HG03457 (cell line): ENCODE results near the gene FAM8A1.
"Not testable (repeated sequence)": the region's sequence is repeated elsewhere in the genome, so short reads cannot be mapped to it uniquely, and the experiment has no call there.

Experiments used
- ATAC-seq: cut with Tn5 transposase; IDR thresholded peaks from one replicate; pipeline ENCODE4 v1.9.1; 2021; ENCODE audit warnings: moderate number of reproducible peaks; ENCODE audit not compliant: unreplicated experiment

The FAM8A1 gene

GRCh38 chr6:17599877-17600526 lies at the start of gene FAM8A1:
FAM8A1 (plus strand) TSS chr6:17600302; CDS start chr6:17600410, 108 bp downstream.
- peak; percentile 71 for ATAC-seq

GRCh38 chr6:17551383-17551958 lies 48.6 kb upstream of the FAM8A1 start:
- no peak for ATAC-seq

GRCh38 chr6:17552861-17553260 lies 47.2 kb upstream of the FAM8A1 start:
- ATAC-seq = no peak

GRCh38 chr6:17556014-17556413 lies 44.1 kb upstream of the FAM8A1 start:
- ATAC-seq = no peak

GRCh38 chr6:17562636-17563035 lies 37.5 kb upstream of the FAM8A1 start:
- no peak for ATAC-seq

GRCh38 chr6:17565399-17565798 lies 34.7 kb upstream of the FAM8A1 start:
- ATAC-seq = no peak

GRCh38 chr6:17574866-17575560 lies 25.1 kb upstream of the FAM8A1 start:
- no peak for ATAC-seq

GRCh38 chr6:17577059-17577458 lies 23.0 kb upstream of the FAM8A1 start:
- no peak for ATAC-seq

GRCh38 chr6:17580518-17581048 lies 19.5 kb upstream of the FAM8A1 start:
- peak; percentile 75 for ATAC-seq

- not testable (repeated sequence) for ATAC-seq
Measured at GRCh38 chr6:17581282-17581681, 18.8 kb upstream of the FAM8A1 start.

GRCh38 chr6:17583811-17584210 lies 16.3 kb upstream of the FAM8A1 start:
- no peak for ATAC-seq

- no peak for ATAC-seq
Measured at GRCh38 chr6:17584241-17584803, 15.8 kb upstream of the FAM8A1 start.

GRCh38 chr6:17585766-17586490 lies 14.2 kb upstream of the FAM8A1 start:
- ATAC-seq = no peak

- ATAC-seq = not testable (repeated sequence)
Measured at GRCh38 chr6:17586623-17587022, 13.5 kb upstream of the FAM8A1 start.

GRCh38 chr6:17588011-17588410 lies 12.1 kb upstream of the FAM8A1 start:
- ATAC-seq = no peak

GRCh38 chr6:17589406-17590096 lies 10.6 kb upstream of the FAM8A1 start:
- ATAC-seq = no peak

- ATAC-seq = no peak
Measured at GRCh38 chr6:17591287-17591686, 8.8 kb upstream of the FAM8A1 start.

- ATAC-seq = no peak
Measured at GRCh38 chr6:17593246-17593645, 6.9 kb upstream of the FAM8A1 start.

GRCh38 chr6:17596085-17596484 lies 4.0 kb upstream of the FAM8A1 start:
- ATAC-seq = no peak
